ENCODE measurements around the gene AKAP17A.
"Not testable (repeated sequence)": the region's sequence is repeated elsewhere in the genome, so short reads cannot be mapped to it uniquely, and the experiment has no call there.

The AKAP17A gene

DNA sequence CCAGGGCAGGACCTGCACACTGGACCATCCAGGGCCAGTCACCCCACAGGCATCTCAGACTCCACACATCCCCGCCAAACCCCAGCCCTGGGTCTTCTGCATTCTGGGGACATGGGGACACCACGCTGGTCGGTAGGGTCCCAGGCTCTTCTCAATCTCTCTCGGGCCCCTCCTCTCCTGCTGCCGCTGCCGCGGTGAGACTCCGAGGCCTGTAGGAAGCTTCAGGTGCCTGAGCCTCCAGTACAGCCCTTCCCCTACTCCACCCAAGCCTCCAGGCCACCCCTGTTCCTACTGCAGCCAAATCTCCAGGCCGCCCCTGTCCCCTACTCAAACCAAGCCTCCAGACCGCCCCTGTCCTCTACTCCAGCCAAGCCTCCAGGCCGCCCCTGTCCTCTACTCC is 17.9 kb downstream of the AKAP17A start:
- DNase-seq = no peak

DNA sequence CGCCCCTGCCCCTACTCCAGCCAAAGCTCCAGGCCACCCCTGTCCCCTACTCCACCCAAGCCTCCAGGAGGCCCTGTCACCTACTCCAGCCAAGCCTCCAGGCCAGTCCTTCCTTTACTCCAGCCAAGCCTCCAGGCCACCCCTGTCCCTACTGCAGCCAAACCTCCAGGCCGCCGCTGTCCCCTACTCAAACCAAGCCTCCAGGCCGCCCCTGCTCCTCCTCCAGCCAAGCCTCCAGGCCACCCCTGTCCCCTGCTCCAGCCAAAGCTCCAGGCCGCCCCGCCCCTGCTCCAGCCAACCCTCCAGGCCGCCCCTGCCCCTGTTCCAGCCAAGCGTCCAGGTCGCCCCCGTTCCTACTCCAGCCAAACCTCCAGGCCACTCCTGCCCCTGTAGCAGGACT is 18.4 kb downstream of the AKAP17A start:
- no peak for DNase-seq

DNA sequence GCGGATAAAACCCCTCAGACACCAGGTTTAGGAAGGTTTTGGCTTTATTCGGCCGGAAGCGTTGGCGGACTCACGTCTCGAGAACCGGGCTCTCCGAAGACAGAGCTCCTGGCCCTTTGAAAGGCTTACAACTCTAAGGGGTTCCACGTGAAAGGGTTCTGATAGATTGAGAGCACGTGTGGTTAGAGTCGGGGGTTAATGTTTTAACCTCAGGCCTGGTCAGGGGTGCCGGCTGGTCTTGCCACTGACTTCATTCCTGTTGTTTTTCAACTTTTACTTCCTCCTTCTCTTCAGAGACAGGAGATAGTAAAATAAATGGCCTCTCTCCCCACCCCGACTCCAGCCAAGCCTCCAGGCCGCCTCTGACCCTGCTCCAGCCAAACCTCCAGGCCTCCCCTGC is 18.8 kb downstream of the AKAP17A start:
- DNase-seq = no peak

DNA sequence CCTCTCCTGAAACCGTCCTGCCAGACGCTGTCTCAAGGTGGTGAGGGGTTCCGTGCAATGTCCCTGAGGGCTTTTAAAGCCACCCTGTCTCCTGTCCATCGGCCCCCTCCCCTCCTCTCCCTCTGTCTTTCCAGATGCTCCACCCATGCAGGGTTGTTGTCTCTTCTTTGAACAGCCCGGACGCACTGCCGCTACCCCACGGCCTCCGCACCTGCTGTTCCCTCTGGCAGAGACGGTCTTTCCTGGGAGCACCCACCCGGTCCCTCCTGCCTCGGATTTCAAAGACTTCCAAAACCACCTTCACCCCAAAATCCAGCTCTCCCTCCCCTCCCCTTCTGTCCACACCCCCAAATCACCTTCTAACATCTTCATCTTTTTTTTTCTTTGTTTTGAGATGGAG is 19.3 kb downstream of the AKAP17A start:
- DNase-seq = no peak

DNA sequence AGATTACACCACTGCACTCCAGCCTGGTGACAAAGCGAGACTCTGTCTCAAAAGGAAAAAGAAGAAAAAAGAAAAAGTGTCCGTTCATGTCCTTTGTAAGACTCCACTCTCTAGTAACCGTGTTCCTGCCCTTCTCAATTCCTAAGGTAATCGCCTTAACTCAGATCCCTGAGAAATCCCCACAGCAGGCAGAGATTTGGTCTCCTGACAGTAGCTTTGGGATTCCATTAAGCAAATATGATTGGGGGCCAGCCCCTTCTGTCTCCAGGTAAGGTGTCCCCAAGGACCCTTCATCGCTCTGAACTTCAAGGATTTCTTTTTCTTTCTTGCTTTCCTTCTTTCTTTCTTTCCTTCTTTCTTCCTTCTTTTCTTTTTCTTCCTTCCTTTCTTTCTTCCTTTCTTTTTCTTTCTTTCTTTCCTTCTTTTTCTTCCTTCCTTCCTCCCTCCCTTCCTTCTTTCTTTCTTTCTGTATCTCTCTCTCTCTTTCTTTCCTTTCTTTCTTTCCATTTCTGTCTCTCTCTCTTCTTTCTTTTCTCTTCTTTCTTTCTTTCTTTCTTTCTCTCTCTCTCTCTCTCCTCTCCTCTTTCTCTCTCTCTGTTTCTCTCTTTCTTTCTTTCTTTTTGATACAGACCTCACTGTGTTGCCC is 21.4 kb downstream of the AKAP17A start:
- no peak for DNase-seq

DNA sequence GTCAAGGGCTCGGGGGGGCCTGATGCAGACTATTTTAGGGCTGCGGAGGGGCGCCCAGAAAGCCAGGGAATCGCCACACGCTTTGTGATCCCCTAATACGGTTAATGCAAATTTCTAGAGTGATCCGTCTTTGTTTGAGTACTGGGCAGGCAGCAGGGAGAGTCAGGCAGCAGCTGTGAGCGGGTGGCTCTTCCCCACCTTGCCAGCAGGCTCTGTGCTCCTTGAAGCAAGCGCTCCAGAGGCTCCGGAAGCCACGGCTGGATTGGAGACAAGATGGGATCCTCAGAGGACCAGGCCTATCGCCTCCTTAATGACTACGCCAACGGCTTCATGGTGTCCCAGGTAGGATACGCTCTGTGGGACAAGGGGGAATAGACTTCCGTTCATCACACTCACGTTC is 23.5 kb downstream of the AKAP17A start, which contains the start of gene ASMT:
Gene ASMT, plus strand, starts transcription at position 133 of the 400 bp plus-strand sequence. Its CDS starts 141 bp downstream, at position 274.
- no peak for DNase-seq

DNA sequence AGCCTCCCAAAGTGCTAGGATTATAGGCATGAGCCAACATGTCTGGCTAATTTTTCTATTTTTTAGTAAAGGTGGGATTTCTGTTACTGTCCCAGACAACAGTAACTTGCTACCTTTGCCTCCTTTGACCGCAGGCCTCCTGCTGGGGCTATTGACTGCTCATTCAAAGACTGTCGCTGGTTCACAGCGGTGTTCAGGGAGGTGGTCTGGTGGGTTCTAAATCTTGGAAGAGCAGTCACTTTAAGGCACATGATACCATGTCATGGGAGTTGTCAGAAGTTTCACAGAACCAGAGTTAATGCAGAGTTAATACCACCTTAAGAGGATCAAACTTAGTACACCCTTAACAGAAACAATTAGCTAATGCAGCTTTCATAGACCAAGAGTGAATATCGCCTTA is 27.3 kb downstream of the AKAP17A start:
- no peak for DNase-seq

DNA sequence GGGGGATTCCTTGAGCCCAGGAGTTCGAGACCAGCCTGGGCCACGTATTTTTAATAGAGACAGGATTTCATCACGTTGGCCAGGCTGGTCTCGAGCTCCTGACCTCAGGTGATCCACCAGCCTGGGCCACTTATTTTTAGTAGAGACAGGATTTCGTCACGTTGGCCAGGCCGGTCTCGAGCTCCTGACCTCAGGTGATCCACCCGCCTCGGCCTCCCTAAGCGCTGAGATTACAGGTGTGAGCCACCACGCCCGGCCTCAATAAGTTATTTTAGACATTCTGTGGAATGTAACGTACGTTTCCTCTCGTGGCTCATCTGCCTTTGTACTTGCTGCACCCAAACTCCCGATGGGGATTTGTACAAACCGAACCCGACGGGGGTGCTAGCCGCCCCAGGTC is 32.3 kb downstream of the AKAP17A start:
- no peak for DNase-seq

DNA sequence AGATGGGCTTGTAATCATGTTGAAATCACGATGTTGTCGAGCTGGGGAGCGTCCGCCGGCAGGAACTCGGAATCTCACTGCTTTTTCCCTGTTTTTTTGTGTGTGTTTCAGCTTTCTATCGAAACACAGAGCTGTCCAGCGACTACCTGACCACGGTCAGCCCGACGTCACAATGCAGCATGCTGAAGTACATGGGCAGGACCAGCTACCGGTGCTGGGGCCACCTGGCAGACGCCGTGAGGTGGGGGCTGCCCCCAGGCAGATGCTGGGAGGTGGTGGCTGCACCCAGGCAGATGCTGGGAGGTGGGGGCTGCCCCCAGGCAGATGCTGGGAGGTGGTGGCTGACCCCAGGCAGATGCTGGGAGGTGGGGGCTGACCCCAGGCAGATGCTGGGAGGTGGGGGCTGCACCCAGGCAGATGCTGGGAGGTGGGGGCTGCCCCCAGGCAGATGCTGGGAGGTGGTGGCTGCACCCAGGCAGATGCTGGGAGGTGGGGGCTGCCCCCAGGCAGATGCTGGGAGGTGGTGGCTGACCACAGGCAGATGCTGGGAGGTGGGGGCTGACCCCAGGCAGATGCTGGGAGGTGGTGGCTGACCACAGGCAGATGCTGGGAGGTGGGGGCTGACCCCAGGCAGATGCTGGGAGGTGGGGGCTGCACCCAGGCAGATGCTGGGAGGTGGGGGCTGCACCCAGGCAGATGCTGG is 32.9 kb downstream of the AKAP17A start:
- DNase-seq = not testable (repeated sequence)

DNA sequence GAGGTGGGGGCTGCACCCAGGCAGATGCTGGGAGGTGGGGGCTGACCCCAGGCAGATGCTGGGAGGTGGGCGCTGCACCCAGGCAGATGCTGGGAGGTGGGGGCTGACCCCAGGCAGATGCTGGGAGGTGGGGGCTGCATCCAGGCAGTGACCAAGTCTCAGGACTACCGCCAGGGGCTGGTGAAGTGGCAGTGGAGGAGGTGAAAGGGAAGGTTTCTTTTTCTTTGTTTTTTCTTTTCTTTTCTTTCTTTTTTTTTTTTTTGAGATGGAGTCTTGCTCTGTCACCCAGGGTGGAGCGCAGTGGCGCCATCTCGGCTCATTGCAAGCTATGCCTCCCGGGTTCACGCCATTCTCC is 33.4 kb downstream of the AKAP17A start:
- not testable (repeated sequence) for DNase-seq

DNA sequence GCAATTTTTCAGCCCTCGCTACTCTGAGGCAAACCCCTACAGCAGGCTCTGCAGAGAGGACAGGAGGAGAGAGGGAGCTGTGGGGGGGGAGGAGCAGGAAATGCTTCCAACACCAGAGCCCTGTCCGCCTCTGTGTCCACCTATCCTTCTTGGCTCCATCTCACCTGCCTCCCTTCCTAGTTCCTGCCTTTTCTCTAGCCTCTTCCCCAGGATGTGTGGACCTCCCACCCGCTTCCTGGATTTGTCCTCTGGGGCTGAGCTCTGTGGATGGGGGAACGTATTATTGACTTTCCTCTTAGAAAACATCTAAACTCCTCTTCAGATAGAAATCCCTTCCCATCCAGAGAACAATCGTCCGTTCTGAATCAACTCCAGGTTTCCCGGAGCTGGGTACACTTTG is 37.8 kb downstream of the AKAP17A start:
- DNase-seq = no peak

DNA sequence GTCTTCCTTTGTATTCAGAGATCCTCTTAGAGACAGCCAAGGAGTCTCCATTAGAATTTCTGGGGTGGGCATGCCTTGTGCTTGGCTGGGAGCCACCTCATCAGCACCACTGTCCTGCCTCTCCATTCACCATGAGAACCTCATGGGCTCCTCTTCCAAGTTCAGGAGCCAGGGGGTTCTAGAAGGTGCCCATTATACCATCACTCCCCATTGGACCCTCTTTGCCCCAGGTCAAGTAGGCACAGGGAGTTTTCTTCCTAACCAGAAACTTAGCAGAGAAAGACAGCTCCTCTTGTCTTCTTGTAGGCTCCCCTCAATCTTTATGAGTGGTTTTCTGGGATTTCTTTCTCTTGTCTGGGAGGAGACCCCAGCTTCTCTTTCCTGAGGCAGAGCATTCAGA is 54.6 kb downstream of the AKAP17A start:
- DNase-seq = no peak

DNA sequence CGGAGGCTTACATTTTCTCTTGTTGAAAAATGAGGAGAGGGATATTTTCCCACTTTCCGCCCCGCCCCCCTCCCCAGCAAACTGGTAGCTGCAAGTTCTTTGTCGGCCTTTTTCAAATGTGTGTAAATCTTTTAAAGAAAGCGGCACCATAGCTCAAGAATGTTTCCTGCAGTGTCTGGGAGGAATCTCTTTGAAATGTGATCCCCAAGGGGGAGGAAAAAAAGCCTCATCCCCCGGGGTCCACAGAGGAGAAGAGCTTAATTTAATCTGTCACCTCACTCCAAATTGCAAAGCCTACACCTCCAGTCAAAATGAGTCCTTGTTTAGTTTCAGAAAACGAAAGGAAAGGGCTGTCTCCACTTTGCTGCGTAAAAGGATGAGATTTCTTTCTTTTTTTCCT is 58.2 kb downstream of the AKAP17A start:
- no peak for DNase-seq
